Measurements from ENCODE around the gene CLIP3. TPM values are rescaled to one million over a fixed set of nuclear protein-coding genes. Genes with fewer than 3 reads are reported as not detected.
A peak's percentile ranks its signal among the peaks of the same experiment; 100 is the strongest.

Gene CLIP3
- total and polyA plus RNA-seq, 2 of the 13 experiments (the other 11 are each of a cell fraction or from before 2014, with no cell fraction given): 0.15 to 1.2 TPM

- TF ChIP-seq YEATS2 (CRISPR knock-in tag; IDR thresholded peaks at IDR 0.05; ENCODE audit: borderline replicate concordance): peak; percentile 93
- no peak for TF ChIP-seq SMARCC2 (IDR thresholded peaks at IDR 0.05)
- peak; percentile 71; the same call in 1 of the 2 replicates for TF ChIP-seq HOXD1 (CRISPR knock-in tag; IDR thresholded peaks at IDR 0.05)
- peak; percentile 89 for TF ChIP-seq ZNF18 (CRISPR knock-in tag; IDR thresholded peaks at IDR 0.05; ENCODE audit: insufficient replicate concordance)
- TF ChIP-seq GATAD2A (CRISPR knock-in tag; IDR thresholded peaks at IDR 0.05): peak; percentile 69
- TF ChIP-seq MZF1 (CRISPR knock-in tag; IDR thresholded peaks at IDR 0.05; ENCODE audit: borderline replicate concordance): 0 out of 2 replicates have a peak, but pooled peaks have one; percentile 53
- peak; percentile 73; the same call in 1 of the 2 replicates for TF ChIP-seq ZFAT (CRISPR knock-in tag; conservative IDR thresholded peaks at IDR 0.05)
- no peak for TF ChIP-seq RCOR2 (CRISPR knock-in tag; IDR thresholded peaks at IDR 0.05)
- no peak for TF ChIP-seq MBNL3 (CRISPR knock-in tag; conservative IDR thresholded peaks at IDR 0.05)
- TF ChIP-seq POLR2A (IDR thresholded peaks at IDR 0.05; ENCODE audit: insufficient read depth in 1 of 2, low read depth in 2 of 2, low read length in 2 of 2): peak; percentile 69 to 94
- TF ChIP-seq SETDB1 (CRISPR knock-in tag; IDR thresholded peaks at IDR 0.05; ENCODE audit: borderline replicate concordance): no peak
- no peak; the same call in none of the 2 replicates for TF ChIP-seq BATF2 (CRISPR knock-in tag; IDR thresholded peaks at IDR 0.05)
- TF ChIP-seq ZNF713 (CRISPR knock-in tag; IDR thresholded peaks at IDR 0.05): no peak
- peak; percentile 54; the same call in 1 of the 2 replicates for TF ChIP-seq ELF1 (CRISPR knock-in tag; IDR thresholded peaks at IDR 0.05)
- TF ChIP-seq ZNF24 (IDR thresholded peaks at IDR 0.05): no peak
- TF ChIP-seq CAMTA2 (CRISPR knock-in tag; IDR thresholded peaks at IDR 0.05; ENCODE audit: borderline replicate concordance): peak; percentile 79; the same call in 1 of the 2 replicates
- peak; percentile 83 for TF ChIP-seq SPEN (CRISPR knock-in tag; IDR thresholded peaks at IDR 0.05; ENCODE audit: low read depth)
- no peak for TF ChIP-seq ATF7 (IDR thresholded peaks at IDR 0.05)
- no peak; the same call in 1 of the 2 replicates for TF ChIP-seq ATF7 (CRISPR knock-in tag; IDR thresholded peaks at IDR 0.05)
- no peak for TF ChIP-seq ZC3H13 (CRISPR knock-in tag; IDR thresholded peaks at IDR 0.05)
- TF ChIP-seq ARID3A (IDR thresholded peaks at IDR 0.05; ENCODE audit: low read depth, low read length): 0 out of 2 replicates have a peak, but pooled peaks have one; percentile 11
- TF ChIP-seq ZNF276 (CRISPR knock-in tag; IDR thresholded peaks at IDR 0.05; ENCODE audit: low read depth): no peak
- TF ChIP-seq MXI1 (IDR thresholded peaks at IDR 0.05; ENCODE audit: borderline replicate concordance, low read depth, low read length): peak; percentile 53; the same call in 1 of the 3 replicates
- no peak for TF ChIP-seq POLR2AphosphoS2 (IDR thresholded peaks at IDR 0.05; ENCODE audit: low read depth, low read length)
- no peak for TF ChIP-seq ZNF737 (CRISPR knock-in tag; IDR thresholded peaks at IDR 0.05; ENCODE audit: borderline replicate concordance)
- no peak for TF ChIP-seq RORA (CRISPR knock-in tag; IDR thresholded peaks at IDR 0.05)
- TF ChIP-seq NFE2L1 (CRISPR knock-in tag; IDR thresholded peaks at IDR 0.05; ENCODE audit: borderline replicate concordance): no peak
These were observed 21.6 kb upstream of the CLIP3 start, which contains the start of gene THAP8 (continued) for GRCh38 chr19:36054119-36054732.

Data from HepG2 (cell line).